Fibroblast of skin of left quadriceps (primary cell): ENCODE measurements around the gene PCNX1.

Experiments
- DNase-seq, 2 experiments: peaks; one replicate each; pipeline ENCODE4 v3.0.0-alpha.2; 2013; ENCODE audit warnings: low read depth in 2 of 2

Gene PCNX1

GRCh38 chr14:71150737-71151136, 243.5 kb downstream of the PCNX1 start:
- DNase-seq = no peak

- DNase-seq = no peak
Measured at GRCh38 chr14:71155743-71156142, 248.5 kb downstream of the PCNX1 start.

GRCh38 chr14:71163050-71163841, 256.0 kb downstream of the PCNX1 start:
- no peak for DNase-seq

GRCh38 chr14:71163842-71164629, 256.8 kb downstream of the PCNX1 start:
- DNase-seq = no peak
